PC-9 (cell line): Measurements from ENCODE around the gene DDR2. TPM values are rescaled to one million over a fixed set of nuclear protein-coding genes. Genes with fewer than 3 reads are reported as not detected.

Source experiments
- BruUV-seq: library from RNA; stranded (reverse); fragments of 400-500 nt; replicated peaks from 2 replicates; lab custom pipeline; 2021; lab: Mats Ljungman, UMichigan
- CTCF ChIA-PET: fragments of 300-600 bp; sonication (Branson Sonifier 250); formaldehyde crosslinking; loops from one replicate; lab custom pipeline; 2022; ENCODE audit warnings: antibody characterized with exemption; lab: Charles Lee
- POLR2A ChIA-PET: fragments of 300-600 bp; sonication (Branson Sonifier 250); formaldehyde crosslinking; loops from one replicate; lab custom pipeline; 2022; ENCODE audit warnings: antibody characterized with exemption; ENCODE audit not compliant: unreplicated experiment; lab: Charles Lee
- DNase-seq, 2 experiments: peaks; one replicate each; pipeline versions ENCODE4 v3.0.0 to v3.0.0-alpha.2; 2015 to 2022; ENCODE audit warnings: mixed read lengths in 1 of 2
- H2AFZ ChIP-seq: fragments of 200-600 bp; sonication (generic); 2 replicates; pipeline ENCODE4 v1.8.1; 2017; ENCODE audit warnings: antibody characterized with exemption
- H3F3A ChIP-seq: fragments of 200-600 bp; sonication (generic); 2 replicates; pipeline ENCODE4 v1.8.1; 2017; ENCODE audit warnings: antibody characterized with exemption, mild to moderate bottlenecking, low read depth; ENCODE audit not compliant: insufficient read depth
- H3K27ac ChIP-seq: fragments of 200-600 bp; sonication (generic); 2 replicates; pipeline ENCODE4 v1.6.1; 2016; ENCODE audit warnings: mixed run types
- H3K27me3 ChIP-seq: fragments of 200-600 bp; sonication (generic); 2 replicates; pipeline ENCODE4 v1.6.1; 2016; ENCODE audit warnings: low read depth, mixed run types; ENCODE audit not compliant: insufficient read depth
- H3K36me3 ChIP-seq: fragments of 200-600 bp; sonication (generic); 2 replicates; pipeline ENCODE4 v1.6.1; 2016; ENCODE audit warnings: low read depth, mixed run types
- H3K4me1 ChIP-seq: fragments of 200-600 bp; sonication (generic); replicated peaks from 2 replicates; pipeline ENCODE4 v1.6.1; 2016; ENCODE audit warnings: mixed run types; ENCODE audit not compliant: insufficient read depth
- H3K4me2 ChIP-seq: fragments of 200-600 bp; sonication (generic); 2 replicates; pipeline ENCODE4 v1.6.1; 2017; ENCODE audit warnings: mixed run types
- H3K4me3 ChIP-seq: fragments of 200-600 bp; sonication (generic); 2 replicates; pipeline ENCODE4 v1.6.1; 2016; ENCODE audit warnings: mixed run types
- H3K79me2 ChIP-seq: fragments of 200-600 bp; sonication (generic); 2 replicates; pipeline ENCODE4 v1.6.1; 2017; ENCODE audit warnings: low read depth, mixed run types
- H3K9me2 ChIP-seq: fragments of 200-600 bp; sonication (generic); 2 replicates; pipeline ENCODE4 v1.8.1; 2017; ENCODE audit warnings: mild to moderate bottlenecking; ENCODE audit not compliant: insufficient read depth
- H3K9me3 ChIP-seq: fragments of 200-600 bp; sonication (generic); 2 replicates; pipeline ENCODE4 v1.8.1; 2016; ENCODE audit warnings: low read depth; ENCODE audit not compliant: insufficient read depth
- H4K20me1 ChIP-seq: fragments of 200-600 bp; sonication (generic); 2 replicates; pipeline ENCODE4 v1.8.1; 2017; ENCODE audit not compliant: insufficient read depth
- EZH2 ChIP-seq: fragments of 200-600 bp; sonication (generic); IDR thresholded peaks from 2 replicates; pipeline ENCODE4 v1.8.0; 2017; ENCODE audit warnings: antibody characterized with exemption, low read depth
- intact Hi-C: fragments of 100-400 bp; cut with micrococcal nuclease; formaldehyde crosslinking; loops from one replicate; pipeline ENCODE4 v1.10.0; 2022; ENCODE audit not compliant: unreplicated experiment
- total RNA-seq: library from RNA; stranded (reverse); gene quantifications from 2 replicates; pipeline ENCODE4 v1.2.3, GENCODE V29; 2021
- TF ChIP-seq, protein P1 (sequence below): fragments of 200-600 bp; sonication (generic); conservative IDR thresholded peaks from 2 replicates; pipeline ENCODE4 v1.6.1; 2017; ENCODE audit warnings: mixed run types, antibody characterized with exemption, mild to moderate bottlenecking, moderate library complexity

Gene DDR2
- total RNA-seq, 1 experiment from 2014 or later: 0.35 TPM

GRCh38 chr1:162734047-162734446 lies 101.8 kb downstream of the DDR2 start:
- intact Hi-C loops: no loop called here
- no peaks in the 10 kb centered on the region for H3K36me3 ChIP-seq
- no peak overlapping the region for H3K4me2 ChIP-seq
- H3K27me3 ChIP-seq: no peaks in the 10 kb centered on the region
- 0 out of 2 replicates have a peak, but pooled peaks cover 4% of the 10 kb centered on the region for H3K9me2 ChIP-seq
- no peaks in the 10 kb centered on the region for H3K4me1 ChIP-seq
- no peak overlapping the region for H3K4me3 ChIP-seq
- no peaks in the 10 kb centered on the region for H4K20me1 ChIP-seq
- H3K27ac ChIP-seq: no peak overlapping the region
- no peaks in the 10 kb centered on the region for H3F3A ChIP-seq
- H2AFZ ChIP-seq: no peak overlapping the region
- CTCF ChIA-PET: no interaction called here
- no TSS peak for BruUV-seq
- TF ChIP-seq, protein P1, sequence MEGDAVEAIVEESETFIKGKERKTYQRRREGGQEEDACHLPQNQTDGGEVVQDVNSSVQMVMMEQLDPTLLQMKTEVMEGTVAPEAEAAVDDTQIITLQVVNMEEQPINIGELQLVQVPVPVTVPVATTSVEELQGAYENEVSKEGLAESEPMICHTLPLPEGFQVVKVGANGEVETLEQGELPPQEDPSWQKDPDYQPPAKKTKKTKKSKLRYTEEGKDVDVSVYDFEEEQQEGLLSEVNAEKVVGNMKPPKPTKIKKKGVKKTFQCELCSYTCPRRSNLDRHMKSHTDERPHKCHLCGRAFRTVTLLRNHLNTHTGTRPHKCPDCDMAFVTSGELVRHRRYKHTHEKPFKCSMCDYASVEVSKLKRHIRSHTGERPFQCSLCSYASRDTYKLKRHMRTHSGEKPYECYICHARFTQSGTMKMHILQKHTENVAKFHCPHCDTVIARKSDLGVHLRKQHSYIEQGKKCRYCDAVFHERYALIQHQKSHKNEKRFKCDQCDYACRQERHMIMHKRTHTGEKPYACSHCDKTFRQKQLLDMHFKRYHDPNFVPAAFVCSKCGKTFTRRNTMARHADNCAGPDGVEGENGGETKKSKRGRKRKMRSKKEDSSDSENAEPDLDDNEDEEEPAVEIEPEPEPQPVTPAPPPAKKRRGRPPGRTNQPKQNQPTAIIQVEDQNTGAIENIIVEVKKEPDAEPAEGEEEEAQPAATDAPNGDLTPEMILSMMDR: no peak
- TF ChIP-seq EZH2: no peak
- H3K79me2 ChIP-seq: no peaks in the 10 kb centered on the region
- POLR2A ChIA-PET: no interaction called here
- DNase-seq: no peak
- no peaks in the 10 kb centered on the region for H3K9me3 ChIP-seq

DNA sequence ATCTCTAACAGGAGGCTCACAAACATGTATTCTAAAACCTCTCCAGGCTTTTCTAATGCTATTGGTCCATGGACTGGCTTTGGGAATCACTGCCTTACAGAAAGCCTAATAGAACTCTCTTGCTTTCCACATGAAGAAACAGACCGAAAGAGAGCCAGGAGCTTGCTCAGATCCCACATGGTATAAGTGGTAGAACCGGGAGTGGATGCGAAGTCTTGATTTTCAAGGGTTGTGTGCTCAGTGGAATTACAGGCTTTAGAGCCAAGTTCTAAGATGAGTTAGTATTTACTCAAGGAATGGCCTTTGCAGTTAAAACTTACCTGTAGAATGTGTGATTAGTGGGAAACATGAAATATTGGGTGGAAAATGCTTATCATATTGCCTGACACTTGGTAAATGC lies 103.9 kb downstream of the DDR2 start:
- H3K36me3 ChIP-seq: no peaks in the 10 kb centered on the region
- BruUV-seq: no TSS peak
- no peak for TF ChIP-seq EZH2
- TF ChIP-seq, protein P1: no peak
- intact Hi-C loops: no loop called here
- no peaks in the 10 kb centered on the region for H4K20me1 ChIP-seq
- CTCF ChIA-PET: no interaction called here
- no peaks in the 10 kb centered on the region for H3K4me1 ChIP-seq
- H2AFZ ChIP-seq: no peak overlapping the region
- no peak overlapping the region for H3K4me2 ChIP-seq
- no peaks in the 10 kb centered on the region for H3K9me3 ChIP-seq
- no peak overlapping the region for H3K4me3 ChIP-seq
- no peak overlapping the region for H3K27ac ChIP-seq
- H3K9me2 ChIP-seq: 0 out of 2 replicates have a peak, but pooled peaks cover 4% of the 10 kb centered on the region
- H3K27me3 ChIP-seq: no peaks in the 10 kb centered on the region
- no peak for DNase-seq
- no peaks in the 10 kb centered on the region for H3F3A ChIP-seq
- POLR2A ChIA-PET: no interaction called here
- no peaks in the 10 kb centered on the region for H3K79me2 ChIP-seq

- H3K9me2 ChIP-seq: 0 out of 2 replicates have a peak, but pooled peaks cover 4% of the 10 kb centered on the region
- no peaks in the 10 kb centered on the region for H4K20me1 ChIP-seq
- H3K4me3 ChIP-seq: no peak overlapping the region
- H3K36me3 ChIP-seq: no peaks in the 10 kb centered on the region
- no peak for TF ChIP-seq EZH2
- TF ChIP-seq, protein P1: no peak
- no peaks in the 10 kb centered on the region for H3K79me2 ChIP-seq
- no peak for DNase-seq
- H3K4me2 ChIP-seq: no peak overlapping the region
- intact Hi-C loops: no loop called here
- no peak overlapping the region for H3K27ac ChIP-seq
- BruUV-seq: no TSS peak
- H3K27me3 ChIP-seq: no peaks in the 10 kb centered on the region
- POLR2A ChIA-PET: no interaction called here
- no peak overlapping the region for H2AFZ ChIP-seq
- H3F3A ChIP-seq: no peaks in the 10 kb centered on the region
- CTCF ChIA-PET: no interaction called here
- H3K4me1 ChIP-seq: no peaks in the 10 kb centered on the region
- no peaks in the 10 kb centered on the region for H3K9me3 ChIP-seq
Measured at GRCh38 chr1:162736633-162737067, 104.4 kb downstream of the DDR2 start.
